EH (cell line): Measurements from ENCODE around the gene MCC.
"Not testable (repeated sequence)": the region's sequence is repeated elsewhere in the genome, so short reads cannot be mapped to it uniquely, and the experiment has no call there.

Experiments used
- DNase-seq: peaks from one replicate; pipeline ENCODE4 v3.0.0-alpha.2; 2015; ENCODE audit warnings: low read depth

MCC gene

DNA sequence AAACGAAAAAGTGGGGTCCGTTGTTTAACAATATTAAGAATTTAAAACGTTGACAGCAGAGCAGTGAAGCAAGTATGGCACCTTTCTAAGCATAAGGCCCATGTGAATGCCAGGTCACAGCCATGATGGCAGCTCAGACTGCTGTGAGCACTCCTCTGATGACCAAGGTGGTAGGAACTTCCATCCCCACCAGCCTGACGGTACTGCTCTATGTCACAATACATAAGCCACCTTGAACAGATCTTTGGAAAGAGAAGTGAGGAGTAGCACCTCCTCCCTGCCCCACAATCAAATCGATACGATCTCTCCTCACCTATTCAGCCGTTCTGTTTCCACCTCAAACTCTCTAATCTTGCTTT is 405.7 kb downstream of the MCC start:
- DNase-seq = no peak

DNA sequence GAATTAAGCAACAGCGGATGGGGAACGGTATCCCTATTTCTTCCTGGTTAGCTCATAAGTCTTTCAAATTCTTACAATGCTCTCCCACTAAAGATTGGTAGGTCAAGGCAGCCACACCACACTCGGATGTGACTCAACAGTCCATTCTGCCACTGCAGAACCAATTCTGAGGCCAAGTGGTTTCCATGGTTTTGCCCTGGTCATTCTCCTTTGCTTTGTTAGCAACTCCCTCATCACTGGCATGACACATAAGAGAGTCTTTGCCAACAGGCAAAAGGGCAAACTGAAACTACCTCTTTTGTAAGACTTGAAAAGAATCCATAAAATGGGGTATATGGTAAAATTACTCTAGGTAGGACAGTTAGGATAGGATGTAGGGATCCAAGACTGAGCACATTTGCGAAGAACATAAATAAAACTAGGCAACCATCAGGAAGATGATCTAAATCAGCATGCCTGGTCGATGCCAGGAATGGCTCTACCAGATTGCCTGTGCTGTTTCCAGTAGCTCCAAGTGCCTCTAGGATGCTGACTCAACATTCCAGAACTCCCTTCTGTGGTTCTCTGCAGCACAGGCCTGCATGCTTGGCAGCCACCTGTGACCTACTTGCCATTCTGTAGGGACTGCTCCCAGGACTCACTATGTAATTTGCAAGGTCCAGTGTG is 406.2 kb downstream of the MCC start:
- peak; percentile 45 for DNase-seq

DNA sequence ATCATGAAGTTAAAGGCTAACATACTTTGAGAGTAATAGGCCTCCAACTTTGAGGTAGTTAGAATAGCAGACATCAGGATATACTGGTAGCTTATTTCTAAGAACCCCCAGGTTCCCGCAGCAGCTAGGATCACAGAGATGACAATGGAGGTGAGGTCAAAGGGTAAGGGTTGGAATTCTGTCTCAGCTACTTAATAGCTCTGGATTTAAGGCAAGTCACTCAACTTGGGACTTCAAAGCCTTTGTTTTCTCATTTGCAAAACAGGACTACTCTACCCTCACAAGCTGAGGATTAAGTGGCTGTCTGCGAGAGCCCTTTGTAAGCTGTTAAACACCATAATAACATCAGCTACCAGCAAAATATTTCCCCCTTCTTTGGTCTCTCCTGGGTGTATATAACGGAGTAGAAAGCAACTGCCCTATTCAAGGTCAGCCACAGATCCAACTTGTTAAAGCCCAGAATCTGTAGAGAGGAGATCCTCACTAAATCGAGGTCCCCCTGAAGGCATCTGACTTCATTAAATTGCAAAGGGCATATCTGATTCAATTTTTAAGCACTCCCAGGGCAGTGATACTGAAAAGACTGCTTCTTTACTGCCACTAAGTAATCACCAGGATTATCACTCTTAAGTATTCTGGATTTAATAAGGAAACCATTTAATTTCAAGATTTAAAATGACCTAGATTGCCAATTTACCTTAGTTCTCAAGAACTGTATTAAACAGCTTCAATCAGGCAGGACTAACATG is 407.0 kb downstream of the MCC start:
- DNase-seq = no peak

DNA sequence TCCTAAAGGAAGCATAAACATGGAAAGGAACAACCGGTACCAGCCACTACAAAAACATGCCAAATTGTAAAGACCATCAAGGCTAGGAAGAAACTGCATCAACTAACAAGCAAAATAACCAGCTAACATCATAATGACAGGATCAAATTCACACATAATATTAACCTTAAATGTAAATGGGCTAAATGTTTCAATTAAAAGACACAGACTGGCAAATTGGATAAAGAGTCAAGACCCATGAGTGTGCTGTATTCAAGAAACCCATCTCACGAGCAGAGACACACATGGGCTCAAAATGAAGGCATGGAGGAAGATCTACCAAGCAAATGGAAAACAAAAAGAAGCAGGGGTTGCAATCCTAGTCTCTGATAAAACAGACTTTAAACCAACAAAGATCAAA is 411.6 kb downstream of the MCC start:
- DNase-seq = not testable (repeated sequence)

DNA sequence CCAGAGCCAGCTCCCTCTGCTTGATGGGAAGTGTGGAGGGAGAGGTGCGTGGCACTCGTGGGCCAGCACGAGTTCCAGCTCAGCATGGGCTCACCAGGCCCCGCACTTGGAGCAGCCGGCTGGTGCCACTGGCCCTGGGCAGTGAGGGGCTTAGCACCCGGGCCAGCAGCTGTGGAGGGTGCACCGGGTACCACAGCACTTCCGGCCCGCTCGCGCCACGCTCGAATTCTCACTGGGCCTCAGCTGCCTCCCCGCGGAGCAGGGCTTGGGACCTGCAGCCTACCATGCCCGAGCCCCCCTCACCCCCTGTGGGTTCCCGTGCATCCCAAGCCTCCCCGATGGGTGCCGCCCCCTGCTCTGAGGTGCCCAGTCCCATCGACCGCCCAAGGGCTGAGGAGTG is 413.2 kb downstream of the MCC start:
- no peak for DNase-seq

DNA sequence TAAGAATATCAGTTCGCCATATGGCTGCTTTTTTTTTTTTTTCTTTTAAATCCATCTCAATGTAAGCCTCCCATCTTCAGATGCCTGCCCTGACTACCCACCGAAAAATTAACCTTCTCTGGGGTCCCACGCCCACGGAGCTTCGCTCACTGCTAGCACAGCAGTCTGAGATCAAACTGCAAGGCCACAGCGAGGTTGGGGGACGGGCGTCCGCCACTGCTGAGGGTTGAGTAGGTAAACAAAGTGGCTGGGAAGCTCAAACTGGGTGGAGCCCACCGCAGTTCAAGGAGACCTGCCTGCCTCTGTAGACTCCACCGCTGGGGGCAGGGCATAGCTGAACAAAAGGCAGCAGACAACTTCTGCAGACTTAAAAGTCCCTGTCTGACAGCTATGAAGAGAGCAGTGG is 414.6 kb downstream of the MCC start:
- not testable (repeated sequence) for DNase-seq

DNA sequence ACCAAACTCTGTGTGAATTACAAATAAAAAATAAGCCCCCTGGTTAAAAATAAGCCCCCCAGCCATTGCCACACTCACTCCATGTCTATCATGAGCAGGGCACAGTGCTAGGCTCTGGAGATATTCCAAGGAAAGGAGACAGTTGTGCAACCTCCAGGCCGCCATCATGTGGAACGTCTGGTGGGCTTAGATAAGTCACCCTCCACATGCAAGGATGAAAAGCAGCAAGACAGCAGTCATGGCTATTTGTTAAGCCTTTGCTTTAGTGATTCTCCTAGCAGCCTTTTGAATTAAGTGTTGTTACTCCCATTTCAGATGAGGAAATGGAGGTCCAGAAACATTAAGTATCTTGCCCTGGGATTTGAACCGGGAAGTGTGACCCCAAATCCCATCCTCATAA is 416.9 kb downstream of the MCC start:
- DNase-seq = no peak

DNA sequence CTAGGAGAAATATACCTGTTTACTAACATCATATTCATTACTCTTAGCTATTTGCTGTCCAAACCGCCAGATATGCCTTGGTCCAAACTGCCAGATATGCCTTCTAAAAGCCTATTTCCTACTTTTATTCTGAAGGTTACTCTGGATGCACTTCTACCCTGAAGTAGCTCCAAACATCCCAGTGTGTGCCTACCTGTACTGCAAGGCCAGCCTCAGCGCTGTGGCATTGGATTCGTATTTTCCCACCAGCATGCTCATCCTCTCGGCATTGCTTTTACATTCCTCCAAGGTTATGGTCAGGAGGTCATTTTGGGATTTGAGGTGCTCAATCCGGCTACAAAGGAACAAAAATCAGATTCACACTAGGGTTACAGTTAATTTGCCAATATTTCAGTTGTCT is 417.4 kb downstream of the MCC start:
- DNase-seq = no peak

DNA sequence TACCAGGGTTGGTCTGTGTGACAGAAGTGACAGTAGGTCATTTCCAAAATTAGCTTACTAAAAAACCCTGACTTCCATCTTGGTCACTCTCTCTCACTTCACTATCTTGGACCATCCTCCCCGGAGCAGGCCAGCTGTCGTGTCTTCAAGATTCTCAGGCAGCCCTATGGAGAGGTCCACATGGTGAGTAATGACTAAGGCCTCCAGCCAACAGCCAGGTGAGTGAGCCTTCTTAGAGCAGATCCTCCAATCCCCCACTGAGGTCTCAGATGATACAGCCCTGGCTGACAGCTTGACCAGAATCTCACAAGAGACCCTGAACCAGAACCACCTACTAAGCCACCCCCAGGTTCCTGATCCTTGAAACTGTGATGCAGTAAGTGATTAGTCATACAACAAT is 419.7 kb downstream of the MCC start:
- DNase-seq = no peak

DNA sequence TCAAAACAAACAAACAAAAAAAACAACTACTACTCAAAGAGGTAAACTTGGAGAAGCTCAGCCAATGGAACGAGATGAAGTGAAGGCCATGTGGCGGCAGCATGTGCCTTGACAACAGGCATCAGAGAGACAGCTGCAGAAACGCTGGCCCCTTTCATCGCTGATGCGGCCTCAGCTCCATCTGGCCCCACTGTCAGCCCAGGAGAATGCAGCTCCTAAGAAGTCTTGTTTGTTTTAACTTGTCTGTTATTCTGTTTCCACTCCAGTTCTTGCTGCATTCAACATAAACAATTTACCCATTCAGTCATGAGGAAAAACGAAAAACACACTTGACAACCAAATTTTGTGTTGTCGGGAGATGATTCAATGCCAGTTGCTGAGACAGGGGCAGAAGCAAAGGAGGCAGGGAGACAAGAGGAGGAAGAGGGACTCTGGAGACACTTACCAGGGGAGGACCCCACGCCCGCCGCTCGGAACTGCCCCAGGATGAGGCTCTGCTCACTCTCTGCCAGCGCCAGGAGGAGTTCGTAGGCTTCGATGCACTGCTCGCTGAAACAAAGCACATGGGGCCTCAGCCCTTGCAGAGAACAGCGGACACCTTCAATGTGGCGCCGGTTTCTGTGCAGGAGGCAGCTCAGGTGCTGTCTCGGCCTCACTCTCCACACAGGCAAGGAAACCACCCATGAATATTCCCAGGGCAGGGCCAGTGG is 420.5 kb downstream of the MCC start:
- DNase-seq = no peak

DNA sequence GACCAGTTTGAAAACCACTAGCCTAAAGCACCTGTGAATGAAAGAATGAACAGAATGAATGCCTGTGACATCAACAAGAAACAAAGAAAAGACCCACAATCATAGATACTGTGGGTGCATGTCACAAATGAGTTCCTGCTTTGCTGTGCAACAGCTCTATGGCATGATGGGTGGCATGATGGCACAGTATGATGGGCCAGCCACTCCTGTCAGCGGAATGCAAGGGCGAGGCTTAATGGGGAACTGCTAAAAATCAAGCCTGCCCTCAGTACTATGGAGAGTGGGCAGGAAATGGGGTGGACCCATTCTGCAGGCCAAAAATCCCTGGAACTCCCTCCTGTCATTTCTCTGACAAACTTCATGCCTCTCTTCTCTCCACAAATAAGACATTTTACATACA is 422.6 kb downstream of the MCC start:
- no peak for DNase-seq

DNA sequence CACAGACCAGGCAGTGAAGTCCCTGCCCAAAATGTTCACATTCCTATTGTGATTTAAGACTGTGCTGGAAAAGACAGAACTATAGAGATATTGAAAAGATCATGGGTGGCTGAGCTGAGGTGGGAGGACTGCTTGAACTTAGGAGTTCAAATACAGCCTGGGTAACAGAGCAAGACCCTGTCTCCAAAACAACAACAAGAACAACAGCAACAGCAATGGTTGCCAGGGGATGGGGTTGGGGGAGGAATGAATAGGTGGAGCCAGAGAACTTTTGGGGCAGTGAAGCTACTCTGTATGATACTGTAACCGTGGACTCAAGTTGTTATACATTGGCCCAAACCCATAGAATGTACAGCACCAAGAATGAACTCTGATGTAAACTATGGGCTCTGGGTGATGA is 423.4 kb downstream of the MCC start:
- DNase-seq = no peak

DNA sequence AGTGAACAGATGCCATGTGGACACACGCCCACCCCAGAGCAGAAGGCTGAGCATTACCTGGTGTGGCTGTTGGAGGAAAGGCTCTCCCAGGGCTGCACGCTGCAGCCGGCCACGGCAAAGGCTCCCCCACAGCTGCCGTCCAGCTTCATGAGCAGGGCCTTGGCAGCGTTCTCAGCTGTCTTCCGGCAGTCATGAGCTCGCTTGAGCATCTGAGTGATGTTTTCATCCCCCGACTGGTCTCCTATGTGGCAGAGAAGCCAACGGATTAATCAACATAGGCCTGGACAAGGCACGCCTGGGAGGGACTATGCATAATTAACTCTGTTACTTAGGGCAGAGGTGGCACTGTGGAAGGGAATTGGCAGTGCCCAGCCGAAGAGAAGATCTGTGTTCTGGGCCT is 424.3 kb downstream of the MCC start:
- DNase-seq = no peak

DNA sequence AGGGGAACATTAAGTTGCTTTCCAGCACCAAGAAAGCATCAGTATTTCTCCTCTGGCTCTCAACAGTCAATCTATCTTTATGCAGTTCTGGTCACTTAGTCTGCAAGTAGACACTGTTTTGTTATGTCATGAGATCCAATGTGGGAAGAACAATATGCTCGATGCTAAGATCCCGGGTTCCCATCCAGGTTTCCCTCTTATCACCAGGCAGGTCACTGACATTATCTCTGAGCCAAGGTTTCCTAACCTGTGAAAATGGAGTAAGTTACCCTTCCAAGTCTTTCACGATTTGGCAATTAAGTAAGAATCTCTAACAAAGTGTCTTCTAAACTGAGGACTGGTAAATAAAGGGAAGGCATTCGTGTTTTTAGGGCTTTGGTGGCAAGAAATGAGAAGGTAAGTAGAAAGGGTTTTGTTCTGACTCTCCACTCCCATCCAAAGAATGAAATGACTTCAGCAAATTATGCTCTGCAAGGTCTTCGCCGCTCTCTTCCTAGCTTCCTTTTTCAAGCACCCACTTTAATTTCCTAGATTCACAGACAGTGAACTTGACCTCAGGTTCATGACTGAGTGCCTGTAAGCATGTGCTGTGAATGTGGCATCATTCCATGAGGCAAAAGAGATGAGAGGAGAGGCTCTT is 425.3 kb downstream of the MCC start:
- DNase-seq = no peak

DNA sequence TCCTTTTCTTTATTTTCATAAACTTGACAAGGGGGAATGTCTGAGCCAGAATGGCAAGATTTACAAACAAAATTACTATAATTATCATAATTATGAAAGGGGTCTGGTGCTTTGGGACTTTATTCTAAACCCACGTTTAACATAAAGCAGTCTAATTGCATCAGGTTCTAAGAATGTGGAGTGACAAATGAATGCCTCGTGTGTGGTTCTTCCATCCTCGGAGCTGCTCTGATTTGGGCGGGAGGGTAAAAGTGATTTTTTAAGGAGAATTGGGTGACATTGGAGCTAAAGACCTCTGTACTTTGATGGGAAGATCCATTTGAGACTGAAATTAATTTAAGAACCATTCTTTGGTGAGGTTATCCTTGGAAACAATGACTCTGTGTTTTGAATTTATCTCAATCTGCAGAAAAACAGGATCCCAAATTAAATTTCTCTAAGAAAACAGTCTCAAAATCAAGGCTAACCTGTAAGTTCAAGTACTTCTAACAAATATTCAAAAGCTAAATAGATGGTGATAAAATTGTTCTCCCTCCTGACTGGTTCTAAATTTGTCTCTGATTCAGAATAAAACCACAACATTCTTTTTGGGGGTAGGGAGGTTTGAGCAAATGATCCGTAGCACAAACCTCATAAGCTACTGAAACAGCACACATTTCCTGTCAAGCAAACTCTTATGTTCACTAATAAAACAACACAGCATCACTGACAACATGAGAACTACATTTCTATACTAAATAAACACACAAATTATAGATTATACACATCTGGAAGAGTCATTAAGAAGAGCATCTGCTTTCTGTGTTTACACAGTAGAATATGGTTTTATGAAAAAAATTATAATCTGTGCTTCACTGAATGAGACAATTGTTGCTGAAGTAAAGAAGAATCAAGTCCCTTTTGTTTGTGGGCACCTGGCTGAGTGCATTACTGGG is 426.1 kb downstream of the MCC start:
- DNase-seq = peak; percentile 83

DNA sequence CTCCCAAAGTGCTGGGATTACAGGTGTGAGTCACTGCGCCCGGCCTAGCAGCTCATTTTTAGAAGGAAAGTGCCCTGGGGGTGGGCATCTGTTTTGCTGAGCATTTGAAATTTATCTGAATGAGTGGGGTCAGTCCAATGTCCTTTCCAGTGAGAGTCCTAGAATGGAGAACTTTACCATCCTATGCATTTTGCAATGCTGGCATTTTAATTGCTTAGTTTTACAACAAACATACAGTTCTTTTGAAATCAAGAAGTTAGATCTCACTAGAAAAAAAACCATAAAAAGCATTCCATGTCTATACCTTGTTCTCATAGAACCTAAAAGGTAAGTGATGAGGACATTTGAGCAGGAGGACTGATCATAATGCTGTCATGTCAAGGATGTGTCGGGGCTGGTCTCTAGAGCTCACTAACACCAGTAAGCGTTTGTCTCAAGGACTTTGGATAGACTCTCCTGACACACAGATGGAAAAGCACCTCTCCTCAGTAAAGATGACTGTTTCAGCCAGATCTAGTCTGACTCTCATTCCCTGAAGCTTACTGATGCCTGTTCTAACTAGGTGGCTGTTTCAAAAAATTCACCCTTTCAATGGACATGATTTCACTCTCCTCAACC is 427.7 kb downstream of the MCC start:
- no peak for DNase-seq

DNA sequence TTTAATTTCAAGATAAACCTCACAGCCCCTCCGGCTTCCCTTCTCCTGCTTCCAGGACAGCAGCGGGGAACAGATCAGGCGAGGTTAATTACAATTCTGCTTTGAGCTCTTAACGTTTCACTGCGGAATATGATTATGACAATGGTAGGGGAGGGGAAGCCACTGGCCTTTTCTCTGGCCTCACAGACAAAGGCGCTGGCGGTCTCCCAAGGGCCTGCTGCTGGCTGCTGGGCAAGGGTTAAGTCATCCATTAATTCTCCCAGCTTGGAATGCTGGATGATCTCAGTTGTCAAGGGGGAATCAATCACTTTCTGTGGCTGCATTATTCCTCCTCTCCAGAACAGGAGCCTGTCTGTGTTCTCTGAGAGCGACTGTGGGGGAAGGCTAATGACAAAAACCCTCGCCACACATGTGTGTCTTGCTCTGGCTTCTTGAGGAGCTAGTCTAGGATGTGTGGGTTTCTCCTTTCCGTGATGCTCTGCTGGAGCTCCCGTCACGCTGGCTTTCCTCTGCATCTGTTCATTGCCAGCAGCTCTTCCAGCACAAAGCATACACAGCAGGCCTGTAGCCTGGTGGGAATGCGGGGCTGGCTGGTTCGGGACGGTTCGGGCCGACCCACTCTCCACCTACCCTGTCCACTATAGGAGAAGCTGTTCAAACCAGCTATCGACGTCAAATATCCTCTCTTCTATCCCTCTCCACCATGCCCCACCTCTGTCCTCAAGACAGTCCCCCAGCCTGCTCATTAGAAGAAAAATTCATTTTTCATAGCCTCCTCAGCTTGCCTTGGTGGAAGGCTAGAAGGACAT is 428.8 kb downstream of the MCC start:
- DNase-seq = peak; percentile 30

DNA sequence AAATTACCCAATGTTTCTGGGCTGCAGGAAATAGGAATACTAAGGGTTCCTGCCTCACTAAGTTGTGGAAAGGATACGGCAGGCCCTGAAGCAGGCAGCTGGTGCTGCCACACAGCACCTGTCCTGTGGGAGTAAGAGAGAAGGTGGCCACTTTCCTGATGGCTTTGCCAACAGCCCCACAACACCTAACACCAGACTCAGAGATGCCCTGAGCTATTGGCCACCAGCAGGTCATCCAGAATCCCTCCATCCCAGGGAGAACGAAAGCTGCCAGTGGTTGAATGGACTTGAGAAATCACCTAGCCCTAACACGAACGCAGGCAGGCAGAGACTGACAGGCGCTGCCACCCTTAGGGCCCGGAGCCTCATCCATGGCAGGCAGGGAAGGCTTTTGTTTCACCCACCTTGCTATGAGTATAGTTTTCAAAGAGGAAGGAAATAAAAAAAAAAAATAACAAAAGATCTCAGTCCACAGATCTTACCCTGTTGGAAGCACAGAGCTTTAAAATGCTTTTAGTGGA is 429.5 kb downstream of the MCC start:
- DNase-seq = no peak

DNA sequence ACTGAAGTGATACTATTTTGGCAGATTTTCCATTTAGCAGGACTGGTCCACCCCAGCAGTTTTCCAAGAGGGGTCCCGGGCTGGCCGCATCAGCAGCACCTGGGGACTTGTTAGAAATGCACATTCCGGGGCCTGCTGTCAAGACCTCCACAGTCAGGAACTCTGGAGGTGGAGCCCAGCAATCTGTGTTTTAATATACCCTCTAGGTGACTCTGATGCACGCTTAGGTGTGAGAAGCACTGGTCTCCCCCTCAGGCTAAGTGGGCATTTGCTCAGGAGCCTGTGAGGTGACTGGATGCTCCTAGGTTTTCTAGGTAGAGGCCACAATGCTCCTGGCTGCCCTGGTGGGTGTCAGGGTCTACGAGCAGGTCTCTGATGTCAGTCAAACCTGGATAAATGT is 430.0 kb downstream of the MCC start:
- DNase-seq = no peak

DNA sequence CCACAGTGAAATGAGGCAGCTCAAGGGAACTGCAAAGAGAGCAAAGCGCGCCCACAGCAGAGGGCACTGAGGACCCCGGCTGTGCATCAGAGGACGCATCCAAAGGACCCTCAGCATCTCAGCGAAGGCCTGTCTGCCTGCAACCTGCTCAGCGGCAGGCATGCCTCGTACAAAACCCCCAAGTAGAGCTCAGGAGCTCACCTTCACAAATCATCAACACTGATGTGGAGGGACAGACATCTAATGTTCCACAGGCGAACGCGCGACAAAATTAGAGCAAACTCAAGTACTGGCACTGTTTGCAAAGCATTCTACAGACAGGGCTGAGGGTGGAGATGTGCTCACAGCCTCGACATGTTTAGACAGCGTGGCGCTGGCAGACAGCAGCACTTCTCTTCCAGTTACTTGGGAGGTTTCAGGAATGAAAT is 430.7 kb downstream of the MCC start:
- DNase-seq = no peak
